ENCODE results near the gene SCP2D1. TPM values are rescaled to one million over a fixed set of nuclear protein-coding genes. Genes with fewer than 3 reads are reported as not detected.

The SCP2D1 gene
- total and polyA plus RNA-seq, 2 donors, result not detected

GRCh38 chr20:18794428-18794787 is 19.2 kb upstream of the SCP2D1 start:
- no peak for DNase-seq (ENCODE audit: extremely low spot score)
- Histone ChIP-seq H3K4me3 (ENCODE audit: low read depth, low read length) (peak overlapping the region; percentile 73), H3K27ac (ENCODE audit: low read depth) (peak overlapping the region; percentile 91), H3K36me3 (ENCODE audit: insufficient read depth) (no peaks in the 10 kb centered on the region), H3K4me1 (ENCODE audit: insufficient read depth) (no peaks in the 10 kb centered on the region)
- 51% methylated on average over 3 of the region's 3 CpGs for WGBS

DNA sequence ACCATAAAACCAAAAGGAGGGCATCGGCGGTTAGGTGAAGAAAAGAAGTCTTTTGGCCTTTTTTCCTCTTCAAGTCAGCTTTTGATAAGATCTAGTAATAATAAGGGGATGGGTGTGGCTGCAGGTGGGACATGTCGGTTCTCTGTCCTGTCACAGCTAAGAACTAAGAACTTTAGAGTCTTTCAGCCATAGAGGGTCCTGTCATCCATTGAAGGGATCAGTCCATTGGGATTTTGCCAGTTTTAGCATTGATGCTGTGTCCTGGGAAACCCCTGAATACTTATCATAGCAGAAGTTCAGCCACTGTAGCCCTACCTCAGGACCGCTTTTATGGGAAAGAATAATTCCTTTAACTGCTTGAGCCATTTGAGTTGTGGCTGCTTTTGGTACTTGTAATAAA is 18.2 kb upstream of the SCP2D1 start:
- Histone ChIP-seq H3K4me3 (ENCODE audit: low read depth, low read length) (no peak overlapping the region), H3K4me1 (ENCODE audit: insufficient read depth) (no peaks in the 10 kb centered on the region), H3K27ac (ENCODE audit: low read depth) (no peak overlapping the region), H3K36me3 (ENCODE audit: insufficient read depth) (no peaks in the 10 kb centered on the region)
- no peak for DNase-seq (ENCODE audit: extremely low spot score)
- 90% methylated on average over 4 of the region's 4 CpGs for WGBS

- no peak overlapping the region for H3K27ac ChIP-seq (ENCODE audit: low read depth)
- no peaks in the 10 kb centered on the region for H3K4me1 ChIP-seq (ENCODE audit: insufficient read depth)
- no peaks in the 10 kb centered on the region for H3K36me3 ChIP-seq (ENCODE audit: insufficient read depth)
- DNase-seq (ENCODE audit: extremely low spot score), result no peak
- 94% methylated on average over 2 of the region's 2 CpGs for WGBS
- H3K4me3 ChIP-seq (ENCODE audit: low read depth, low read length), result no peak overlapping the region
These were observed 17.2 kb upstream of the SCP2D1 start for GRCh38 chr20:18796282-18796833.

DNA sequence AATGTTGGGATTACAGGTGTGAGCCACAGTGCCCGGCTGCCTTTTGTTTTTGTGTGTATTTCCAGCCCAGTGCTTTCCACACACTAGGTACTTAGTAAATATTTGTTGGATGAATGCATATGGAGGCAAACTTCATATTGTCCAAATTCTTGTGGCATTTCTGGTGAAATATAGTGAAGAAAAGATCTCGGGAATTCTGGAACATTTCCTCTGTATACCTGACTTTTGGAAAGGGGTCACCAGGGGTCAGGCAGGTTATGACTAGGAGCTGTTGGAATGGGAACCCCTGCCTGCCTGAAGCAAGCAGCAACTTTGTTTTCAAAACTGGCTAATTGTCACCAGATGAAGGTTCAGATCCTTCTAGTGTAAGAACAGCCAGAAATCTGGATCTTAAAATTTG is 12.1 kb upstream of the SCP2D1 start:
- no peaks in the 10 kb centered on the region for H3K36me3 ChIP-seq (ENCODE audit: insufficient read depth)
- no peak for DNase-seq (ENCODE audit: extremely low spot score)
- H3K4me1 ChIP-seq (ENCODE audit: insufficient read depth), result no peaks in the 10 kb centered on the region
- no peak overlapping the region for H3K4me3 ChIP-seq (ENCODE audit: low read depth, low read length)
- no peak overlapping the region for H3K27ac ChIP-seq (ENCODE audit: low read depth)
- WGBS, result 88% methylated on average over 2 of the region's 2 CpGs

DNA sequence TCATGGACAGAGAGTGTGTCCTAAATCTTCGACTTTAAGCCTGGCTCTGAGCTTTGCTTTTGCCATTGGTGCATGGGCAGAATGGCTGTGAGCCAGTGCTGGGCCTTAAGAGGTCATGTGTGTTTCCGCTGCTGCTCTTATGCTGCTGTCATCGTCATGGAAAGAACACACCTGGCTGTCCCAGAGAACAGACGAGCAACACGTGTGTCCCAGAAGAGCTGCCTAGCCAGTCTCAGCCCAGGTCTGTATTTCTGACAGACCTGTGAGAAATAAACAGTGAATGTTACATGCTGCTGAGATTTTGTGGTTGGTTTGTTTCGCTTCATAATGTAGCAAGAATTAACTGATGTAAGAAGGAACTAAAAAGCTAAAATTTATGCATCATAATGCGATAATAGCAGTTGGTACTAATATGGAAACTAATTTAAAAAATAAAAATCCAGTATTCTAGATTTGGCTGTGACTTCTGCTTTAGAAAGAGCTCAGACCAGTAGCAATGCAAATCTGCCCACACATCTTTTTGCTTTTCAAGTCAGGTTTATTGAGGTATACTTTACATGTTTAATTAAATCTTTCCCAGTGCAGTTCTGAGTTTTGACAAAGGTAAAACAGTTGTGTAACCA is 11.5 kb upstream of the SCP2D1 start:
- Histone ChIP-seq H3K27ac (ENCODE audit: low read depth) (no peak overlapping the region), H3K4me3 (ENCODE audit: low read depth, low read length) (no peak overlapping the region), H3K4me1 (ENCODE audit: insufficient read depth) (no peaks in the 10 kb centered on the region), H3K36me3 (ENCODE audit: insufficient read depth) (no peaks in the 10 kb centered on the region)
- no peak for DNase-seq (ENCODE audit: extremely low spot score)
- WGBS, result 60% methylated on average over 7 of the region's 7 CpGs

- Histone ChIP-seq H3K4me3 (ENCODE audit: low read depth, low read length) (no peak overlapping the region), H3K36me3 (ENCODE audit: insufficient read depth) (no peaks in the 10 kb centered on the region), H3K27ac (ENCODE audit: low read depth) (no peak overlapping the region), H3K4me1 (ENCODE audit: insufficient read depth) (no peaks in the 10 kb centered on the region)
- no peak for DNase-seq (ENCODE audit: extremely low spot score)
- 71% methylated on average over 4 of the region's 4 CpGs for WGBS
These were observed 7.7 kb upstream of the SCP2D1 start for GRCh38 chr20:18805881-18806280.

DNA sequence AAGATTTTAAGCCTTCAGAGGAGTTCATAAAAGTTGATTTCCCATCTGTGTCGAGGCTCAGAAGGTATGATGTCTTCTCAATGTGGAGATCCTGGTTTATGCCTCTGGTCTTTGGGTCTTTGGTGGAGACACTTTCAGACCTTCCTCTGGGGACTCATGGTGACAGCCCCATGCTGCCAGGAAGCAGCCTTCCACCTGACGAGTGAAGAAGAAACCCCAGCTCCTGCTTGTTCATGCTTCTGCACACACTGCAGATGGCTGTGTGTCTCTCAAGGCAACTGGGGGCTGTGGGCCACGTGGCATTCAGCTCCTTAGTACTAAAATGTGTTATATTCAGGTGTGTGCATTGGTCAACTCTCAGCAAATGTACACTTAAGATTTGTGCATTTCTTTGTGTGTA is 4.9 kb upstream of the SCP2D1 start:
- Histone ChIP-seq H3K4me1 (ENCODE audit: insufficient read depth) (no peaks in the 10 kb centered on the region), H3K27ac (ENCODE audit: low read depth) (no peak overlapping the region), H3K36me3 (ENCODE audit: insufficient read depth) (no peaks in the 10 kb centered on the region), H3K4me3 (ENCODE audit: low read depth, low read length) (no peak overlapping the region)
- 60% methylated on average over 3 of the region's 3 CpGs for WGBS
- DNase-seq (ENCODE audit: extremely low spot score), result no peak

- Histone ChIP-seq H3K36me3 (ENCODE audit: insufficient read depth) (no peaks in the 10 kb centered on the region), H3K27ac (ENCODE audit: low read depth) (no peak overlapping the region), H3K4me1 (ENCODE audit: insufficient read depth) (no peaks in the 10 kb centered on the region), H3K4me3 (ENCODE audit: low read depth, low read length) (no peak overlapping the region)
- no peak for DNase-seq (ENCODE audit: extremely low spot score)
- WGBS, result 92% methylated on average over 6 of the region's 6 CpGs
These were observed 2.4 kb upstream of the SCP2D1 start for GRCh38 chr20:18811186-18811585.

GRCh38 chr20:18811904-18812303 is 1.7 kb upstream of the SCP2D1 start:
- no peak overlapping the region for H3K4me3 ChIP-seq (ENCODE audit: low read depth, low read length)

GRCh38 chr20:18815194-18815942 is 1.8 kb downstream of the SCP2D1 start:
- H3K4me3 ChIP-seq (ENCODE audit: low read depth, low read length), result no peak overlapping the region
- H3K36me3 ChIP-seq (ENCODE audit: insufficient read depth), result no peaks in the 10 kb centered on the region
- WGBS, result 94% methylated on average over 6 of the region's 6 CpGs
- no peaks in the 10 kb centered on the region for H3K4me1 ChIP-seq (ENCODE audit: insufficient read depth)
- H3K27ac ChIP-seq (ENCODE audit: low read depth), result no peak overlapping the region
- DNase-seq (ENCODE audit: extremely low spot score), result no peak

More at GRCh38 chr20:18811904-18812303, 1.7 kb upstream of the SCP2D1 start:
- no peak for DNase-seq (ENCODE audit: extremely low spot score)
- H3K4me1 ChIP-seq (ENCODE audit: insufficient read depth), result no peaks in the 10 kb centered on the region
- H3K36me3 ChIP-seq (ENCODE audit: insufficient read depth), result no peaks in the 10 kb centered on the region
- no peak overlapping the region for H3K27ac ChIP-seq (ENCODE audit: low read depth)
- 95% methylated on average over 3 of the region's 3 CpGs for WGBS

DNA sequence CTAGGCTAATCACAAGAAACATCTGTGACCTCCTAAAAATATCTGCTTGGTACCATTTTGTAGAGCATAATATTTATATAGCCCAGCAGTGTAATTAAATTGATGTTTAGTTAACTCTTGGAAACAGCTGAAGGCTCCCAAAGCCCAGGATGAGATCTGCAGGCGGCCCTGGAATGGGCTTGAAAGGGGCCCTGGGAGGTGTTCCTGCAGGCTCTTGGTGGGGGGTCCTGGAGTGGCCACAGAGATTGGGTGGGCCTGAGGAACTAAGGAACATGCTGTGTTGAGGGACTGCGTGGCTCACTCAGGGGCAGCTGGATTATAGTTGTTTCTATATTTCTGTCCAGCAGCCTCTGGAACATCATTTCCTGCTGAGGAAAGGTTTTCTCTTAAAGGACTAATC is 9.2 kb downstream of the SCP2D1 start:
- WGBS, result 42% methylated on average over 2 of the region's 2 CpGs
- H3K27ac ChIP-seq (ENCODE audit: low read depth), result no peak overlapping the region
- DNase-seq (ENCODE audit: extremely low spot score), result no peak
- no peaks in the 10 kb centered on the region for H3K4me1 ChIP-seq (ENCODE audit: insufficient read depth)
- no peak overlapping the region for H3K4me3 ChIP-seq (ENCODE audit: low read depth, low read length)
- no peaks in the 10 kb centered on the region for H3K36me3 ChIP-seq (ENCODE audit: insufficient read depth)

GRCh38 chr20:18831830-18832499 is 18.4 kb downstream of the SCP2D1 start:
- H3K27ac ChIP-seq (ENCODE audit: low read depth), result no peak overlapping the region
- no peaks in the 10 kb centered on the region for H3K36me3 ChIP-seq (ENCODE audit: insufficient read depth)
- DNase-seq (ENCODE audit: extremely low spot score), result no peak
- H3K4me3 ChIP-seq (ENCODE audit: low read depth, low read length), result no peak overlapping the region
- 42% methylated on average over 5 of the region's 5 CpGs for WGBS
- H3K4me1 ChIP-seq (ENCODE audit: insufficient read depth), result no peaks in the 10 kb centered on the region

DNA sequence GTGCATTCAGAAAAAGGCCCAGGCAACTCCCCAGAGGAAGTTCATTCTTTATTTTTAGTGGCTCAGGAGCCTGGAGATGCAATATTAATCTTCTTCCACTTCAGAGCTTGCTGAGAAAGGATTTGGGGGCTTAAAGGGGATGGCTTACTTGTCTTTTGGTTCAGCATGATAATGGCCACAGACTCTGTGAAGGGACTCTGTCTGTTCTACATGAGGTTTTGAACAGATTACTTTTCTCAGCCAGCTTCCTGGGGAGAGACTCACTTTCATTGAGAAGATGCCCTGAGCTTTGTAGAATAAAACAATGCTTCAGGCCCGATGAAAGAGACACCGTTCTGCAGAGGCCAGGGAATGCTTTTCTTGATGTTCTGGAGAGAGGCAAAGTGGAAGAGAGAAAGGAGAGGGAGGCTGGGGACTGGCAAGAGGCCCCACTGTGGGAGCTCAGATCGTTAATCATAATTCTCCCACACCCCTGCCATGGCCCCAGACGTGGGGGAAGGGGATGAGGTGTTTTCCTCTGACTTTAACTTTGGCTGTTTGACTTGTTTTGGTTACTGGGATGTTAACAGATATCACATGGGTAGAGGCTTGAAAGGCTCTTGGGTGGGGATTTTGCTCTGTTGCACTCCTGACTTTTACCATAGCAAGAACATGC is 19.1 kb downstream of the SCP2D1 start:
- Histone ChIP-seq H3K4me3 (ENCODE audit: low read depth, low read length) (no peak overlapping the region), H3K36me3 (ENCODE audit: insufficient read depth) (no peaks in the 10 kb centered on the region), H3K4me1 (ENCODE audit: insufficient read depth) (no peaks in the 10 kb centered on the region), H3K27ac (ENCODE audit: low read depth) (no peak overlapping the region)
- WGBS, result 27% methylated on average over 4 of the region's 4 CpGs
- no peak for DNase-seq (ENCODE audit: extremely low spot score)
